ENCODE measurements around the gene LPCAT3.

- TF ChIP-seq CTCF (IDR thresholded peaks at IDR 0.05) (no peak), POLR2A (IDR thresholded peaks at IDR 0.05) (no peak), EP300 (IDR thresholded peaks at IDR 0.05) (no peak), POLR2AphosphoS5 (IDR thresholded peaks at IDR 0.05) (no peak)
Measured at GRCh38 chr12:6928703-6929407, 89.4 kb downstream of the LPCAT3 start.

Data from stomach (tissue), 4 donors.